HL-60 (cell line): ENCODE measurements around the gene MBTD1.

Experiments used
- DNase-seq, 2 experiments: peaks; one replicate each; pipeline ENCODE4 v3.0.0-alpha.2; 2010 to 2020; ENCODE audit warnings: low read depth in 1 of 2, low spot score in 1 of 2
- H3K27ac ChIP-seq: fragments of 250-450 bp; sonication (Bioruptor Pico); replicated peaks from 2 replicates; pipeline ENCODE4 v1.5.1; 2020; ENCODE audit warnings: mild to moderate bottlenecking, moderate library complexity
- H3K27me3 ChIP-seq: fragments of 250-450 bp; sonication (Bioruptor Pico); 2 replicates; pipeline ENCODE4 v1.5.1; 2021; ENCODE audit warnings: mild to moderate bottlenecking, moderate library complexity; ENCODE audit not compliant: insufficient read depth, poor library complexity, severe bottlenecking
- H3K4me3 ChIP-seq: replicated peaks from 2 replicates; pipeline ENCODE4 v1.5.1; 2011; ENCODE audit warnings: mild to moderate bottlenecking, control low read depth, low read length; ENCODE audit not compliant: insufficient read depth
- GABPA ChIP-seq: IDR thresholded peaks from 2 replicates; pipeline ENCODE4 v1.6.1; 2012; ENCODE audit warnings: low read depth
- POLR2AphosphoS5 ChIP-seq: IDR thresholded peaks from 2 replicates; pipeline ENCODE4 v1.6.1; 2012; ENCODE audit warnings: low read depth
- REST ChIP-seq: IDR thresholded peaks from 2 replicates; pipeline ENCODE4 v1.6.1; 2012; ENCODE audit warnings: low read depth; ENCODE audit not compliant: insufficient replicate concordance
- SPI1 ChIP-seq: IDR thresholded peaks from 2 replicates; pipeline ENCODE4 v1.6.1; 2012; ENCODE audit warnings: low read depth, mild to moderate bottlenecking, borderline replicate concordance
- TF ChIP-seq, protein P1 (sequence below): IDR thresholded peaks from one replicate; pipeline ENCODE4 v1.5.1; 2011; ENCODE audit warnings: low read length, control low read depth, inconsistent platforms; ENCODE audit not compliant: insufficient read depth

The MBTD1 gene

GRCh38 chr17:51153210-51154072 is 106.4 kb downstream of the MBTD1 start, which contains the start of gene NME1:
Gene NME1 (plus strand): TSS chr17:51153559. CDS start chr17:51155655, 2,096 bp downstream.
- Histone ChIP-seq H3K27me3 (no peaks in the 10 kb centered on the region), H3K4me3 (peak within 1 kb of the TSS; percentile 73), H3K27ac (peak within 1 kb of the TSS; percentile 89)
- TF ChIP-seq, protein P1, sequence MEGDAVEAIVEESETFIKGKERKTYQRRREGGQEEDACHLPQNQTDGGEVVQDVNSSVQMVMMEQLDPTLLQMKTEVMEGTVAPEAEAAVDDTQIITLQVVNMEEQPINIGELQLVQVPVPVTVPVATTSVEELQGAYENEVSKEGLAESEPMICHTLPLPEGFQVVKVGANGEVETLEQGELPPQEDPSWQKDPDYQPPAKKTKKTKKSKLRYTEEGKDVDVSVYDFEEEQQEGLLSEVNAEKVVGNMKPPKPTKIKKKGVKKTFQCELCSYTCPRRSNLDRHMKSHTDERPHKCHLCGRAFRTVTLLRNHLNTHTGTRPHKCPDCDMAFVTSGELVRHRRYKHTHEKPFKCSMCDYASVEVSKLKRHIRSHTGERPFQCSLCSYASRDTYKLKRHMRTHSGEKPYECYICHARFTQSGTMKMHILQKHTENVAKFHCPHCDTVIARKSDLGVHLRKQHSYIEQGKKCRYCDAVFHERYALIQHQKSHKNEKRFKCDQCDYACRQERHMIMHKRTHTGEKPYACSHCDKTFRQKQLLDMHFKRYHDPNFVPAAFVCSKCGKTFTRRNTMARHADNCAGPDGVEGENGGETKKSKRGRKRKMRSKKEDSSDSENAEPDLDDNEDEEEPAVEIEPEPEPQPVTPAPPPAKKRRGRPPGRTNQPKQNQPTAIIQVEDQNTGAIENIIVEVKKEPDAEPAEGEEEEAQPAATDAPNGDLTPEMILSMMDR: peak; percentile 79
- TF ChIP-seq SPI1 (peak; percentile 75), GABPA (peak; percentile 100), REST (peak; percentile 78), POLR2AphosphoS5 (peak; percentile 97)
- peak; percentile 99 for DNase-seq

- TF ChIP-seq GABPA: no peak
- TF ChIP-seq SPI1: no peak
- TF ChIP-seq REST: no peak
- no peak for TF ChIP-seq POLR2AphosphoS5
- TF ChIP-seq, protein P1: no peak
- DNase-seq: no peak
- Histone ChIP-seq H3K27me3 (no peaks in the 10 kb centered on the region), H3K27ac (peak overlapping the region; percentile 68), H3K4me3 (peak overlapping the region; percentile 34)
Measured at GRCh38 chr17:51152766-51153209, 107.1 kb downstream of the MBTD1 start.

GRCh38 chr17:51150932-51151331 is 108.9 kb downstream of the MBTD1 start:
- no peak for DNase-seq
- no peak for TF ChIP-seq POLR2AphosphoS5
- no peak for TF ChIP-seq SPI1
- TF ChIP-seq, protein P1: no peak
- TF ChIP-seq REST: no peak
- no peak for TF ChIP-seq GABPA
- Histone ChIP-seq H3K27ac (no peak overlapping the region), H3K27me3 (no peaks in the 10 kb centered on the region), H3K4me3 (no peak overlapping the region)
